Mucosa of stomach (tissue), 1 donor: ENCODE measurements around the gene RFC4.

Experiments used
- H3K27me3 ChIP-seq: one replicate; pipeline ENCODE4 v1.7.0; 2013; ENCODE audit warnings: mild to moderate bottlenecking, low read length; ENCODE audit not compliant: control insufficient read depth, insufficient read depth
- H3K36me3 ChIP-seq: one replicate; pipeline ENCODE4 v1.7.0; 2013; ENCODE audit warnings: low read length; ENCODE audit not compliant: control insufficient read depth, insufficient read depth
- H3K4me1 ChIP-seq: one replicate; pipeline ENCODE4 v1.7.0; 2013; ENCODE audit warnings: mild to moderate bottlenecking, low read length; ENCODE audit not compliant: control insufficient read depth, insufficient read depth
- H3K4me3 ChIP-seq: one replicate; pipeline ENCODE4 v1.7.0; 2013; ENCODE audit warnings: low read length
- H3K9ac ChIP-seq: one replicate; pipeline ENCODE4 v1.7.0; 2013; ENCODE audit warnings: mild to moderate bottlenecking, low read length, moderate library complexity
- H3K9me3 ChIP-seq: one replicate; pipeline ENCODE4 v1.7.0; 2013; ENCODE audit warnings: mild to moderate bottlenecking, low read length, moderate library complexity; ENCODE audit not compliant: control insufficient read depth
- donor health status: Pancreatic carcinoma.

The RFC4 gene

DNA sequence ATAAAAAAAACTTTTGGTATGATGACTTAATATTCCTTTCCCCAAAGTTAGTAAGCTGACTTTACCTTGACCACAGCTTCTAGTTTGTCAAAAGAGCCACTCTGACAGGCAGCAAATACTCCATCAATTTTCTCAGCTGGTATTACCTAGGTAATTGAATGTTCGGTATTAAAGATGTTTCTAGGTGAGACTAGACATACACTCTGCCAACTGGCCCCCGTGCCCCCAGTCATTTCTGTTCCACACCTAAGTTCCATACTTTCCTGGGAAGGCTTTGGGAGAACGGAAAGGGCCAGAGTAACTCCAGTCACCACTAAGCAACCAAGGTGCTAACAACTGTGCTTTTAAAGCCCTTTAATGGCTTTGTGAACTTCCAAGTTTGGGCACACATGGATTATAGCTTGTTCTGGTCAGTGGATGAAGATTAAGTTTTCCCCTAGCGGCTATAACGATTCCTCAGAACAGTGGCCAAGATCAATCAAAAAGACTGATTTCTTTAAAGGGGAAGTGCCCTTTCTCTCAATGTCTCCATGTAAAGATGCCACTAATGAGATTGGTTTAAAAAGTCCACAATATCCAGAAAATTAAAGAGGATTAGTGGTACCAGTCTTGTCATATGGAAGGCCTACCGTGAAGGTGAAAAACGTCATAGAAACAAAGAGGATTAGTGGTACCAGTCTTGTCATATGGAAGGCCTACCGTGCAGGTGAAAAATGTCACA is 15.9 kb downstream of the RFC4 start:
- H3K9me3 ChIP-seq: no peaks in the 10 kb centered on the region
- peaks cover 23% of the 10 kb centered on the region for H3K4me1 ChIP-seq
- H3K36me3 ChIP-seq: peaks cover 16% of the 10 kb centered on the region
- H3K27me3 ChIP-seq: no peaks in the 10 kb centered on the region
- H3K4me3 ChIP-seq: no peak overlapping the region
- H3K9ac ChIP-seq: no peak overlapping the region

DNA sequence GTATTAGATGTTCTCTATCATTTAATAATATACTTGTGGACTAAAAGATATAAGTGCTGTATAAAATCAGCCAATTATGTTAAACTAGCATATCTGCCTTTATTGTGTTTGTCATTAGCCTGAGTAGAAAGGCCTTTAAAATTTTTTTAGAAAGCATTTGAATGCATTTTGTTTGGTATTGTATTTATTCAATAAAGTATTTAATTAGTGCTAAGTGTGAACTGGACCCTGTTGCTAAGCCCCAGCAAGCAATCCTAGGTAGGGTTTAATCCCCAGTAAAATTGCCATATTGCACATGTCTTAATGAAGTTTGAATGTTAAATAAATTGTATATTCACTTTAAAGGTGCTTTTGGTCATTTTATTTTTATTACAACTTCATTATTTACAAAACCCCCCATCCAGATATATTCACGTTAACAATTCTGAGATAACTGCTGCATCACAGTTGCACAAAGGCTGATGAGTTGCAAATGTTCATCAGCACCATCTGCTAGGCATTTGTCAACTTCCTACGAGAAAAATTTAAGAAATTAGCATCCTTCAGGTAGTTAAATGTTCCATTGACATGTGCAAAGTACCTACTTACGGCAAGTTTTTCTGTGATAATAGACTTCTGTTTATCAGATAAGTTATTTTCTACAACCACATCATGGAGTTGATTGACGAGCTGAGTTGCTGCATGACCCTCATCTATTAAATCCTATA is 16.6 kb downstream of the RFC4 start:
- no peaks in the 10 kb centered on the region for H3K9me3 ChIP-seq
- peaks cover 23% of the 10 kb centered on the region for H3K4me1 ChIP-seq
- no peak overlapping the region for H3K9ac ChIP-seq
- no peaks in the 10 kb centered on the region for H3K27me3 ChIP-seq
- H3K4me3 ChIP-seq: no peak overlapping the region
- H3K36me3 ChIP-seq: peaks cover 22% of the 10 kb centered on the region

DNA sequence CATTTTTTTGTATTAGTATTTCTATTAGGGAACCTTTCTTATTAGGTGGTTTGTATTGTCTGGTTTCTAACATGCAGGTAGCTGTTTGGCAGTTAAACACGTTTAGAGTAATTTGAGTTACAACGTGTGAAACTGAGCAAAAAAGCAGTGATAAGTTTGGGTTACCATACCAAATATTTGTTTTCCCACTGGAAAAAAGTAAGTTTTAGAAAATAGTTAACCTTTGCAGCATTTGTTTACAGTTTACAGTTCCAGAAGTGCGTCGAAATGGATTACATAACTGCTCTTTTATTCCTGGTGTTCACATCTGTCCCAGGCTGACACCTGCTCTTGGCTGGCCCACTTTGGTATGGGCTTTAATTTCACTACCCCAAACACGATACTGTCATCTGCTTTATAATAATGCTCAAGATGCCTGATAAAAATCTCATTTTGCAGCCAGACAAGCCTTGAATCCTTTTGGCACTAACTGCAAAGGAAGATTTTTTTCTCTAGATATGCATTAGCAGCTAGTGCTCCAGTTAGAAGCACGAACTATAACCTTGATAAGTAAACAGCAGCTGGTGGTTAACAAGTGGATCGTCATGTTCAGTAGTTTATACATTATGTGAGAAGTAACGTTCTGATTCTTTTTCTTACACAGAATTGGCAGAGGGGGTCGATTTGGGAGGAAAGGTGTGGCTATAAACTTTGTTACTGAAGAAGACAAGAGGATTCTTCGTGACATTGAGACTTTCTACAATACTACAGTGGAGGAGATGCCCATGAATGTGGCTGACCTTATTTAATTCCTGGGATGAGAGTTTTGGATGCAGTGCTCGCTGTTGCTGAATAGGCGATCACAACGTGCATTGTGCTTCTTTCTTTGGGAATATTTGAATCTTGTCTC is 17.6 kb downstream of the RFC4 start:
- Histone ChIP-seq H3K27me3 (no peaks in the 10 kb centered on the region), H3K36me3 (peaks cover 24% of the 10 kb centered on the region), H3K9ac (no peak overlapping the region), H3K4me3 (no peak overlapping the region), H3K4me1 (peaks cover 23% of the 10 kb centered on the region), H3K9me3 (no peaks in the 10 kb centered on the region)

DNA sequence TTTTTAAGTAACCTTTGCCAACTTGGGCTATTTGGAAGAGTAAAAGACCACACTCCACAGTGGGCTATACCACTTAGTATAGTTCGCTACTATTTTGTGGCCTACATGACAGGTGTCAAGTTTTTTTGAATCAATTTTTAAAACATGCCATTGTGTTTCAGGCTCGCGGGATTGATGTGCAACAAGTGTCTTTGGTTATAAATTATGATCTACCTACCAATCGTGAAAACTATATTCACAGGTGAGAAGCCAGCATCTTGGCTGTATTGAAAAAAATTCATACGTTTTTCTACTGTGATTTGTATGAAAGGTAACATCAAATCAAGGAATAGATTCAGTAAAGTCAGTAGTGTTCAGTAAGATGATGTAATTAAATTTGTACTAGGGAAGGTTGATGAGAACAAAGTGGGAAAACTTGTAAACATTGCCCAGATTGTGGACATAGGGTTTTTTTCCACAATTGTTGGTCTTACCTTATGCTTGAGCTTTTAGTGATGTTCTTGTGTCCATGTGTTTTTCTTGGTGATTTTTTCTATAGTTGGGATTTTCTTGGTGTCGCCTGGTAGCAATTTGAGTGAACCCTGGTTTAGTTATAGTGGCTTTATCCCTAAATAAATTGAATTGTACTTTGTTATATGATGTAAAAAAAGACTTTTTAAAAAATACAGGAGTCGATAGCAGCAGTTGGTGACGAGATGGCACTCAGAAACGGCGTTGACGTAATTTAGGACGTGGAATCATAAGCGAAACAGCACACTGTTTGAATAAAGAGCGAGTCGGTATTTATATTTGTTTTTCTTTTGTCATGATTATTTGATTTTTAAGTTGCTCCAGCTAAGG is 18.4 kb downstream of the RFC4 start:
- Histone ChIP-seq H3K4me3 (no peak overlapping the region), H3K27me3 (no peaks in the 10 kb centered on the region), H3K4me1 (peaks cover 23% of the 10 kb centered on the region), H3K9ac (peak overlapping the region; percentile 15), H3K9me3 (no peaks in the 10 kb centered on the region), H3K36me3 (peaks cover 24% of the 10 kb centered on the region)

DNA sequence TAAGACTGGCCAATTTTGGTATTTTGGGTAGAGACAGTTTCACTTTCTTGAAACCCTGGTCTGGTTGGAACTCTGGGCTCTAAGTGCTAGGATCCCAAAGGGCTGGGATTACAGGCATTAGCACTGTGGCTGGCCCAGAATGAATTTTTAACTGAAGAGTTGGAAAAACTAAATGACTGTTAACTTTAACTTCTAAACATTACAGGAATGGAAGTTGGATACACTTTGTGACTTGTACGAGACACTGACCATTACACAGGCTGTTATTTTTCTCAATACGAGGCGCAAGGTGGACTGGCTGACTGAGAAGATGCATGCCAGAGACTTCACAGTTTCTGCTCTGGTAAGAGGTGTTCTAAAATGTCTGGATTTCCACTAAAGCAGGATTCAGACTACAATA is 19.4 kb downstream of the RFC4 start:
- Histone ChIP-seq H3K4me3 (no peak overlapping the region), H3K27me3 (no peaks in the 10 kb centered on the region), H3K9ac (peak overlapping the region; percentile 15), H3K9me3 (no peaks in the 10 kb centered on the region), H3K4me1 (peaks cover 23% of the 10 kb centered on the region), H3K36me3 (peaks cover 24% of the 10 kb centered on the region)

DNA sequence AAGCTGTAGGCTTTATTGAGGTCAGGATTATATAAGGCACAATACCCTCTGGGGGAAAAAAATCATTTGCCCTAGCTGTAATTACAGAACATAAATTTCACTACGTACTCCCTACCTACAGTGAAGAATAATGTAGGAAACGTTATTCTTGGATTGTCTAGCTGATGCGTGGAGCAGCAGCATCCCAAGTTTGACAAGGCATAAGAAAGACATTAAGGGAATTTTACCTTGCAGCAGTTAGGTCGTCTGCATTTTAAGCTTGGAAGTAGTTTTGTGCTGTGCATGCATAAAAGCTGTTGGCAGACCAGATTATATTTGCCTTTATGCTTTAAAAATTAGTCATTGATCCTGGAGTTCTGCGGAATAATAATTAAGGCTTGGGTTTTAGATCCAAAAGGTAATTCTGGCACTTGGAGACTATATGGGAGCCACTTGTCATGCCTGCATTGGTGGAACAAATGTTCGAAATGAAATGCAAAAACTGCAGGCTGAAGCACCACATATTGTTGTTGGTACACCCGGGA is 20.7 kb downstream of the RFC4 start:
- Histone ChIP-seq H3K9ac (peak overlapping the region; percentile 98), H3K9me3 (no peaks in the 10 kb centered on the region), H3K4me3 (peak overlapping the region; percentile 88), H3K4me1 (peaks cover 23% of the 10 kb centered on the region), H3K27me3 (no peaks in the 10 kb centered on the region), H3K36me3 (peaks cover 24% of the 10 kb centered on the region)

DNA sequence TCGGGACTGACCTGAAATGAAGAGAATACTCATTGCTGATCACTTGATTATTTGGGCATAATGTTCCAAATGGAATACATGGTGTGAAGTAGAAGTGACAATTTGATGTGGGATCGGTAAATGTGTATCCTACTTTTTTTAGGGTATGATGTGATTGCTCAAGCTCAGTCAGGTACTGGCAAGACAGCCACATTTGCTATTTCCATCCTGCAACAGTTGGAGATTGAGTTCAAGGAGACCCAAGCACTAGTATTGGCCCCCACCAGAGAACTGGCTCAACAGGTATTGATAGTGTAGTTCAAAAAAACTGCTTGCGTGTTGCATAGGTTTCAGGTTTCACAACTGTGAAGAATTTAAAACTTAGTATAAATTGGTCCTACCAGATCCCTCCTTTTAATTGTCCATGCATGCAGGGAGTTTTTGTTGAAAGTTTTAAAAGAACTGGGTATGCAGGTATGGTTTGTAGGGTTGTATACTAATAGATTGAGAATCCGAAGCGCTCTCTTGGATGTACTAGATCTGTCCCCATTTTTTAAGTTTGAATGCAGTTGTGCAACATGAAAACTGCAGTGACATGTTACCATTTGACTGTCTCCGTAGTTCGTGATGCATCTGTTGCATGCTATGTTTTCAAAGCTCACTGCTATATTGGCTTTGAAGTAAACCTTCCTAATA is 21.3 kb downstream of the RFC4 start:
- H3K9ac ChIP-seq: peak overlapping the region; percentile 98
- H3K9me3 ChIP-seq: no peaks in the 10 kb centered on the region
- H3K4me1 ChIP-seq: peaks cover 23% of the 10 kb centered on the region
- H3K27me3 ChIP-seq: no peaks in the 10 kb centered on the region
- peak overlapping the region; percentile 88 for H3K4me3 ChIP-seq
- peaks cover 24% of the 10 kb centered on the region for H3K36me3 ChIP-seq

DNA sequence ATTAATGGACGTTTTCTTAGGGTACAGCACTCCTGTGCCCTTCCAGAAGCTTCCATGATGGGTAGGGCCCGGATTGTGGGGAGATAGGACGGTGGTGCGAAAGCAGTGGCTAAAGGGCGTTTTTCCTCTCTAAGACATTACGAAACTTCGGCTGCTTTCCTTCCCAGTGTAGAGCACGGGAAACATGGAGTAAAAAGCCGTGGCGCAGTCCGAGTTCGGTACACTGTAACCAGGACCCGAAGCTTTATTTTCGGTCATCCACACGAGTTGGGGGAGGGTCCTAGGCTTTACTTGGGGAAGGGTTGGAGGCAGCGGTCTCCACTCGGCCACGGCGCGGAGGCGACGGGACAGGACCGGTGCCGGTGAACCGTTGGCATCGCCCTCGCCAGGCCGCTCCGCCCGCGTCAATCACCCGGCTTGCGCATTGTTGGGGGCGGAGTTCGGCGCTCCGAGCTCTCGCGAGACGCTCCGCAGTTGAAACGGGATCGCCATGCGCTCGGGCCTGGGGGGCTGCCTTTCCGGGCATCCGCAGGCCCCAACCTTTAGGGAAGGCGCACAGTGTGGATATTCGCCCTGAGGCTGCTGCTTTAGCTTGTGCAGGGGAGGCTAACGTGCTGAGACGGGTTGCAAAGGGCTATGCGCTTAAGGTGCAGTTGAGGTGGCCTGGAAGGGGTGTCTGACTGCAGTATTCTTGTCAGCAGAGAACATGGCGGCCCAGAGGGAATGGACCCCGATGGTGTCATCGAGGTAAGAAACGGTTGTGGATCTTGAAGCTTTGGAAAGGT is 22.4 kb downstream of the RFC4 start:
- Histone ChIP-seq H3K36me3 (peaks cover 24% of the 10 kb centered on the region), H3K27me3 (no peaks in the 10 kb centered on the region), H3K4me1 (peaks cover 23% of the 10 kb centered on the region), H3K9me3 (no peaks in the 10 kb centered on the region), H3K4me3 (peak overlapping the region; percentile 88), H3K9ac (peak overlapping the region; percentile 98)

DNA sequence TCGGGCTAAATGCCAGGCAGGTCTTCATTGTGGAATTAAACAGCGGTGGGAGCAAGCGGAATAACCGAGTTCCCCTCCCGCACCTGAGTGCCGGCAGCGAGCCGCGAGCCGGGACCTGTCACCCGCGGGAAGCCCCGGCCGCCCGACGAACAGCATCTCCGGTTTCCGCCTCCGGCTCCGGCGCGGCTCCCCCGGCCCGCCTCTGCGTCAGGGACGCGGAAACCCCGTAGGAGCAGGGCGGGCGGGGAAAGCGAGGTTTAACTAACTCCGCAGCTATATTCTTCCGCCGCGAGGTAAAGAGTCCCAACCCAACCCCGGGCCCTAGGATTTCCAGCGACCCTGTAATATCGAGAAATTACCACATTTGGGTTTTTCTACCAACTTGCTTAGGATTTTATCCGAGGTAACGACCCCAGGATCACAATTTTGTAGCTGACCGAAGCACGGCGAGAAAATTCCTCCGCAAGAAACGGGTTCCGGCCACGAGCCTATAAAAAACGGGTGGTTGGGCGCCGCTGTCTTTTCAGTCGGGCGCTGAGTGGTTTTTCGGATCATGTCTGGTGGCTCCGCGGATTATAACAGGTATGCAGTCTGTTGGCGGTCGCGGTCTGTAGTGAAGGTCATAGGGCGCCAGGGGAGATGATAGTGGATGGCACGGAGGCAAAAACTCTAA is 23.1 kb downstream of the RFC4 start, which contains the start of gene EIF4A2:
TSS of gene EIF4A2 (plus strand) at position 520 of the 673 bp plus-strand sequence. CDS start at position 554, 34 bp downstream.
- H3K9me3 ChIP-seq: no peaks in the 10 kb centered on the region
- H3K36me3 ChIP-seq: peaks cover 18% of the 10 kb centered on the region
- H3K27me3 ChIP-seq: no peaks in the 10 kb centered on the region
- H3K4me1 ChIP-seq: peaks cover 17% of the 10 kb centered on the region
- peak within 1 kb of the TSS; percentile 88 for H3K4me3 ChIP-seq
- peak within 1 kb of the TSS; percentile 98 for H3K9ac ChIP-seq

DNA sequence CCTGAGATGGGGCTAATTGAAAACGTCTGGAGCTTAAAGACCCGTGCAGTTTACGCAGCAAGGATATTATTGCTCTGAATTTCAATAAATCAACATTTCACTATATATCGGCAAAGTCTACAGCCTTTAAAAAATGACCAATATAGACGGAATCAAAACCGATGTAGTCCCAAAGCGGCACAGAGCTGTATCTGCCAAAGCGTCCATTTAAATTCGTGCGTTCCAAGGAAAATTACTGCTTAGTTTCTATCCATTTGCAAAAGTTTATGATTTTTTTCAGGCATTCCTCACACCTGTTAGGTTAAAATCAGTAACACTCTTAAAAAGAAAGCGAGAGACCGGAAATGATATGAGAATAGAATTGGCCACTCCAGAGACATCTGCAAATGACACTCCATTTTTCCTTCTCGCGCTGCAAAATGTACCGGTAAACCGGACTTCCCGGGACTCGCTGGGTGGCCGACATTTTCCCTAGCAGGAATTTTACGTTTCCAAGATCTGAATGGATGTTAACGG is 23.7 kb downstream of the RFC4 start:
- H3K9me3 ChIP-seq: no peaks in the 10 kb centered on the region
- H3K4me3 ChIP-seq: peak overlapping the region; percentile 88
- peak overlapping the region; percentile 98 for H3K9ac ChIP-seq
- peaks cover 15% of the 10 kb centered on the region for H3K4me1 ChIP-seq
- no peaks in the 10 kb centered on the region for H3K27me3 ChIP-seq
- H3K36me3 ChIP-seq: peaks cover 16% of the 10 kb centered on the region
